Bronchial epithelial cell (primary cell): ENCODE measurements around the gene TMEFF2. TPM values are rescaled to one million over a fixed set of nuclear protein-coding genes. Genes with fewer than 3 reads are reported as not detected.
"Not testable (repeated sequence)": the region's sequence is repeated elsewhere in the genome, so short reads cannot be mapped to it uniquely, and the experiment has no call there.

Experiments used
- DNase-seq: peaks from one replicate; pipeline ENCODE4 v3.0.0-alpha.2; 2010; ENCODE audit warnings: low read depth
- FAIRE-seq: peaks from 2 replicates; lab custom pipeline; 2011; peaks lifted over from hg19 to GRCh38; lab: Jason Lieb, UNC
- H3K27me3 ChIP-seq: 2 replicates; pipeline ENCODE4 v1.5.1; 2011; ENCODE audit warnings: low read length; ENCODE audit not compliant: control insufficient read depth, insufficient read depth
- H3K36me3 ChIP-seq: 2 replicates; pipeline ENCODE4 v1.5.1; 2011; ENCODE audit warnings: low read length; ENCODE audit not compliant: control insufficient read depth, insufficient read depth
- H3K4me3 ChIP-seq: 2 replicates; pipeline ENCODE4 v1.5.1; 2011; ENCODE audit warnings: mild to moderate bottlenecking, low read depth, low read length, control low read depth
- total RNA-seq: library from RNA; depleted of rRNA; stranded (reverse); fragments of >200 nt; gene quantifications from 2 replicates; pipeline ENCODE4 v1.2.1, GENCODE V29; 2014
- TF ChIP-seq, protein P1 (sequence below): IDR thresholded peaks from 2 replicates; pipeline ENCODE4 v1.5.1; 2011; ENCODE audit warnings: mild to moderate bottlenecking, moderate library complexity, low read length, control low read depth, inconsistent platforms; ENCODE audit not compliant: insufficient read depth, severe bottlenecking

TMEFF2 gene
- total RNA-seq, 1 donor from 2014 or later: not detected

DNA sequence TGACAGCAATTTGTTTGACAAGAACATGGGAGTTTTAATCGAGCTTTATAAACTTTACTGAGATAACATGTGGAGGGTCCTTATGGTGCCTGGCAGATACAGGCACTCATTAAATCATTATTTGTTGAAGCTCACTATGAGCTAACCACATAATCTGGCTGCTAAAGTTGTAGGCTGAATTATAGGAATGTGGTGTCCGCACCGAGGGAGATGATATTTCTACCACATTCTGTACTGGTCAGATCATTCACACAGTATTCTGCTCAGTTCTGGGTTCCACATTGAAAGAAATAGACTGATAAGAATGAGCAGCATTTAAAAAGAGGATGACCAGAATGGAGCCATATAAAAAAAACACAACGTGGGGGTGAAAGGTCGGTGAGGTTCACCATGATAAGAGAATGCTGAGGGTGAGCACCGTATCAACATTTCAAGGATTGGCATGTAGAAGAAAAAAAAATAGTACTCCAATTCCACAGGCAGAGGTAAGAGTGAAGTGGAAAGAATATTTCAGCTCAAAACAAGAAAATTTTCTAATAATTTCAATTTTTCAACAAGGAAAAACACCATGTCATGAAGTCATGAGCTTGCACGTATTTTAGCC lies 54.4 kb downstream of the TMEFF2 start:
- no peak for DNase-seq
- TF ChIP-seq, protein P1, sequence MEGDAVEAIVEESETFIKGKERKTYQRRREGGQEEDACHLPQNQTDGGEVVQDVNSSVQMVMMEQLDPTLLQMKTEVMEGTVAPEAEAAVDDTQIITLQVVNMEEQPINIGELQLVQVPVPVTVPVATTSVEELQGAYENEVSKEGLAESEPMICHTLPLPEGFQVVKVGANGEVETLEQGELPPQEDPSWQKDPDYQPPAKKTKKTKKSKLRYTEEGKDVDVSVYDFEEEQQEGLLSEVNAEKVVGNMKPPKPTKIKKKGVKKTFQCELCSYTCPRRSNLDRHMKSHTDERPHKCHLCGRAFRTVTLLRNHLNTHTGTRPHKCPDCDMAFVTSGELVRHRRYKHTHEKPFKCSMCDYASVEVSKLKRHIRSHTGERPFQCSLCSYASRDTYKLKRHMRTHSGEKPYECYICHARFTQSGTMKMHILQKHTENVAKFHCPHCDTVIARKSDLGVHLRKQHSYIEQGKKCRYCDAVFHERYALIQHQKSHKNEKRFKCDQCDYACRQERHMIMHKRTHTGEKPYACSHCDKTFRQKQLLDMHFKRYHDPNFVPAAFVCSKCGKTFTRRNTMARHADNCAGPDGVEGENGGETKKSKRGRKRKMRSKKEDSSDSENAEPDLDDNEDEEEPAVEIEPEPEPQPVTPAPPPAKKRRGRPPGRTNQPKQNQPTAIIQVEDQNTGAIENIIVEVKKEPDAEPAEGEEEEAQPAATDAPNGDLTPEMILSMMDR: no peak
- Histone ChIP-seq H3K4me3 (no peak overlapping the region), H3K27me3 (no peaks in the 10 kb centered on the region), H3K36me3 (no peaks in the 10 kb centered on the region)
- FAIRE-seq: no peak

DNA sequence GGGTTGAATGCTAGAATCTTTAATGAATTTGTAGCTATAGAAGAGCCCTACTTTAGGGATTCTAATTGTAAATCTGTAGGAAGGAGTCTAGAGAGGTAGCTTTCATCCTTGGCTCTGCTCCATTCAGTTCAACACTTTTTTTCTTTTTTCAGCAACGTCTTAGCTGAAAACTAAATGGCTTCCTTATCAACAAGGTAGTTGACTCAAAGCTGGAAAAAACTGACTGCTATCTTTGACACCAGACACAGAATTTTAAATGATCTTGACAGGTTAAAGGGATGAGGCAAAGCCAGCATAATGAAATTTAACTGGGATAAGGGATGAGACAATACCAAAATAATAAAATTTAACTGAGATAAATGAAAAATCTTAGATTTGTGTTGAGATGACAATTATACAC lies 54.9 kb downstream of the TMEFF2 start:
- no peak for DNase-seq
- TF ChIP-seq, protein P1: no peak
- Histone ChIP-seq H3K36me3 (no peaks in the 10 kb centered on the region), H3K4me3 (no peak overlapping the region), H3K27me3 (no peaks in the 10 kb centered on the region)
- no peak for FAIRE-seq

DNA sequence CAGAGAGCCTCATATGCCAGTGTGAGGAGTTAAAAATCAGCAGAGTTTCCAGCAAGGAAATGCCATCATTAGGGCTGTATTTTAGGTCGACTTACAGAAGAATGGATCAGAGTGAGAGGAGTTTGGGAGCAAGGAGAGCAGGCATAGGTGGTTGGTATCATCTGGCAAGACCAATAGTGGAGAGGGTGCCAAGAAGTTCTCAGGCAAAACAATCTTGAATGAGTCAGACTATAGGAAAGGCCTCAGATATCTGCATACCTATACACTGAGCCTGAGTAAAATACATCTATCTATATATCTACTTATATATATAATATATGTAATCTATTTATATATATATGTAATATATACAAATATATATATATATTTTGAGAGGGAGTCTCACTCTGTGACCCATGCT lies 57.3 kb downstream of the TMEFF2 start:
- H3K36me3 ChIP-seq: no peaks in the 10 kb centered on the region
- no peak overlapping the region for H3K4me3 ChIP-seq
- H3K27me3 ChIP-seq: no peaks in the 10 kb centered on the region
- no peak for FAIRE-seq
- DNase-seq: peak; percentile 21
- TF ChIP-seq, protein P1: no peak

DNA sequence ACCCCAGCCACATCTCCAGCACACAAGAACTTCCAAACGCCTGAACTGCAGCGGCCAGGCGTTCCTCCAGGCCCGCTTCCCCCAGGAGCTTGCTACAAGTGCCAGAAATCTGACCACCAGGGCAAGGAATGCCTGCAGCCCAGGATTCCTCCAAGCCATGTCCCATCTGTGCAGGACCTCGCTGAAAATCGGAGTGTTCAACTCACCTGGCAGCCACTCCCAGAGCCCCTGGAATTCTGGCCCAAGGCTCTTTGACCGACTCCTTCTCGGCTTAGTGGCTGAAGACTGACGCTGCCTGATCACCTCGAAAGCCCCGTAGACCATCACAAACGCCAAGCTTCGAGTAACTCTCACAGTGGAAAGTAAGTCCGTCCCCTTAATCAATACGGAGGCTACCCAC lies 62.1 kb downstream of the TMEFF2 start:
- not testable (repeated sequence) for H3K4me3 ChIP-seq, H3K36me3 ChIP-seq, H3K27me3 ChIP-seq, DNase-seq, FAIRE-seq

DNA sequence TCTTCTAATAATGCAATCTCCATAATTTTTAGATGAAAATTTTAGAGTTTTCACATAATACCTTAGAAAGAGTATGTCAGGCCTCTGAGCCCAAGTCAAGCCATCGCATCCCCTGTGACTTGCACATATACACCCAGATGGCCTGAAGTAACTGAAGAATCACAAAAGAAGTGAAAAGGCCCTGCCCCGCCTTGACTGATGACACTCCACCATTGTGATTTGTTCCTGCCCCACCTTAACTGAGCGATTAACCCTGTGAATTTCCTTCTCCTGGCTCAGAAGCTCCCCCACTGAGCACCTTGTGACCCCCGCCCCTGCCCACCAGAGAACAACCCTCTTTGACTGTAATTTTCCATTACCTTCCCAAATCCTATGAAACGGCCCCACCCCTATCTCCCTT lies 64.4 kb downstream of the TMEFF2 start:
- not testable (repeated sequence) for FAIRE-seq, H3K4me3 ChIP-seq, DNase-seq, H3K36me3 ChIP-seq, H3K27me3 ChIP-seq

DNA sequence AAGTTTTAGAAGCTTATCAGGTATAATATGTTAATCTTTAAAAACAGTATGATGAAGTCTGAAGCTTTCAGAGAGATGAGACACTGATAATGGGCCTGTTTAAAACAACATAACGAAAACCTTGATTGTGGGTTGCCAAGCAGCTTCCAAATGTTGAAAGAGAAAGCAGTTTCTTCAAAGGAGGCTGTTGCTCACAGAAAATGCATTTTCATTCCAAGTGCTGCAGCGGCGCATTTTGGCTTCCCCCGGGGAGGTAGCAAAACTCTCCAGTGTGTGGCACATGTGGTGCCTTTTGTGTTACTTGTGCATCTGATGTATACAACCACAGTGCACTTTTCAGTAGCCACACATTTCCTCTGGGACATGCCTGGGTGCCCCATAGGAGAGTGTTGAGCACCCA lies 66.1 kb downstream of the TMEFF2 start:
- no peak for DNase-seq
- Histone ChIP-seq H3K4me3 (no peak overlapping the region), H3K27me3 (no peaks in the 10 kb centered on the region), H3K36me3 (no peaks in the 10 kb centered on the region)
- FAIRE-seq: no peak
- TF ChIP-seq, protein P1: no peak

DNA sequence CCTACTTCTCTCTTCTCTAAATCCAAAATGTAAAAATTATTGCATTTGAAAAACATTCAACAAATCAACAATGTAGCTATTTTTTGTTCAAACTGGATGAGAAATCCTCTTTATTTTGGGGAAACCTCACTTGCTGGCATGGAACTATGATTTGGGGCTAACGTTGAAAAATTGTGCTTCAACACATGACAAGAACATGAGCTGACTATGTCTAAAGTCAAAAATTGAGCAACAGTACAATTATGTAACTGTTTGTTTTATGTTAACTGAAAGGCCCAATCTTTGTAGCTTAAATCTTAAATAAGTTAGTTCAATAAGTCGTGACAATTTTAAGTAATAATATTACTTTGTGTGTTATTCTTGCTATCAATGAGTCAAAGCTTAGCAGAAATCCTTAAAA lies 67.3 kb downstream of the TMEFF2 start:
- TF ChIP-seq, protein P1: no peak
- H3K36me3 ChIP-seq: no peaks in the 10 kb centered on the region
- H3K4me3 ChIP-seq: no peak overlapping the region
- no peaks in the 10 kb centered on the region for H3K27me3 ChIP-seq
- DNase-seq: peak; percentile 10
- no peak for FAIRE-seq
